ENCODE data around the gene VWF.

The VWF gene

GRCh38 chr12:6132496-6132895 is 8.0 kb upstream of the VWF start:
- in situ Hi-C loops (cut with HindIII; ENCODE audit: low sequenced_read_pairs) = no loop called here
- TF ChIP-seq CTCF (IDR thresholded peaks at IDR 0.05; ENCODE audit: low read depth, low read length, missing control alignments) = no peak
- no peak overlapping the region for H3K4me3 ChIP-seq (ENCODE audit: low read depth, low read length)
- no peak for DNase-seq (ENCODE audit: low read depth)

DNA sequence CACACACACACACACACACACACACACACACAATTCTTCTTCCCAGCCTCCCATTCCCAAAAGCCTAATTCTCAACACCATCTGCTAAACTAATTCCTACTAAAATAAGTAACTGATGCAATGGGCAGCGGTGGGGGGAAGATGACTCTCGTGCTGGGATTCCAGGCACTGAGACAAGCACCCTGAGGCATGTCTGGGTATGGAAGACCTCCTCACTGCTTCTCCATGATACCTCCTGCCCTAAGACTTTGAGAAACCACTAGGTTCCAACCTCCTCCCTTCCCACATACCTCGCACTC is 789 bp upstream of the VWF start:
- DNase-seq (ENCODE audit: low read depth) = no peak
- H3K4me3 ChIP-seq (ENCODE audit: low read depth, low read length) = no peak overlapping the region
- TF ChIP-seq CTCF (IDR thresholded peaks at IDR 0.05; ENCODE audit: low read depth, low read length, missing control alignments) = no peak
- in situ Hi-C loops (cut with HindIII; ENCODE audit: low sequenced_read_pairs) = no loop called here

- in situ Hi-C loops (cut with HindIII; ENCODE audit: low sequenced_read_pairs) = loop anchor here (5.0 kb wide), 1 partner anchor 41 kb away; no protein-coding TSS in a partner anchor
- H3K4me3 ChIP-seq (ENCODE audit: low read depth, low read length) = no peak overlapping the region
- DNase-seq (ENCODE audit: low read depth) = no peak
- no peak for TF ChIP-seq CTCF (IDR thresholded peaks at IDR 0.05; ENCODE audit: low read depth, low read length, missing control alignments)
Measured at GRCh38 chr12:6123258-6123657, 1.2 kb downstream of the VWF start.

DNA sequence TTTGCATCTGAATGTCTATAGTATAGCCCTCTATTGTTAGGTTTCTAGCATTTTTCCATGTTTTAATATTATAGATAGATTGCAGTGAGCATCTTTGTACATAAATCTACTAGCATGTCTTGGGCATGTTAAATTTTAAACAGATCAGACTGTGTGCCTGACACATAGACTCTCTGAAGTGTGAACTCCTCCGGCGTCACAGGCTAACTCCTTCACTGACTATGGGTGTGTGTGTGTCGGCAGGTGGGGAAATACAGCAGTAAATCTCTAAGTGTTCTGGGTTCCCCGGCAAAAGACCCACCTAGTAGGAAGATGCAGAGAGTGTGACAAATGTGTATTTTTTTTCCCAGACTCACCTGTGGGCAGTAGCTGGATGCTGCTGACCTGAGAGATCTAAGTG is 2.3 kb downstream of the VWF start:
- no peak for TF ChIP-seq CTCF (IDR thresholded peaks at IDR 0.05; ENCODE audit: low read depth, low read length, missing control alignments)
- in situ Hi-C loops (cut with HindIII; ENCODE audit: low sequenced_read_pairs) = loop anchor here (5.0 kb wide), 1 partner anchor 40 kb away; no protein-coding TSS in a partner anchor
- no peak for DNase-seq (ENCODE audit: low read depth)
- no peak overlapping the region for H3K4me3 ChIP-seq (ENCODE audit: low read depth, low read length)

GRCh38 chr12:6120796-6121473 is 3.5 kb downstream of the VWF start:
- H3K4me3 ChIP-seq (ENCODE audit: low read depth, low read length) = no peak overlapping the region
- no peak for TF ChIP-seq CTCF (IDR thresholded peaks at IDR 0.05; ENCODE audit: low read depth, low read length, missing control alignments)
- DNase-seq (ENCODE audit: low read depth) = no peak
- in situ Hi-C loops (cut with HindIII; ENCODE audit: low sequenced_read_pairs) = loop anchor here (5.0 kb wide), 1 partner anchor 39 kb away; no protein-coding TSS in a partner anchor

DNA sequence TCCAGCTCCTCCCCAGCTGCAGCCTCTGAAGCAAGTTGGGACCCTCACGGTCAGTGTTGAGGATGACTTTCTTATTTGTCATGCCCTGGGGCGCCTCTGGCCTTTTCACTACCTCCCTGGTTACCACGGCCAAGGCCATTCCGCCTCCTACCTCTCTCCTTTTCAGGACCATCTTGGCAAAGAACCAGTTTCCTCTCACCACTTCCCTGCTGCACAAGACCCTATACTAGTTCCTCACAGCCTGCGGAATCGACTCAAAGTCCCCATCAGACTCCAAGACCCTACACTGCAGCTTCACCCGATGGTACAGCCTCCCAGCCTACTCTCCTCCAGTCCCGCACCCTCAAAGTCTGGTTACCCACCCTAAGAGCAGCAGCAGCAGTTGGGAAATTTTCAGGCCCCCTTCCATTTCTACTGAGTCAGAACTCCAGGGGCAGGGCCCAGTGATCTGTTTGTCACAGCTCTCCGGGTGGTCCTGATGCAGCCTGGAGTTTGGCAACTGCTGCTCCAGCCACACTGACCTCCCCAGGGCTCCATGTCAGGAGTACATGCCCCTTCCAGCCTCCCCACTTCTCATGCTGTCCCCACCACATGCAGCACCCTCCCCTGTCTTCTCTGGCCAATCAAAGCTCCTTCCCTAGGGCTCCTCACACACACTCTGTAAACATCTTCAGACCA is 5.4 kb downstream of the VWF start:
- TF ChIP-seq CTCF (IDR thresholded peaks at IDR 0.05; ENCODE audit: low read depth, low read length, missing control alignments) = no peak

More for the DNA sequence above, 5.4 kb downstream of the VWF start:
- no peak overlapping the region for H3K4me3 ChIP-seq (ENCODE audit: low read depth, low read length)
- DNase-seq (ENCODE audit: low read depth) = no peak
- in situ Hi-C loops (cut with HindIII; ENCODE audit: low sequenced_read_pairs) = no loop called here

Measured in astrocyte of the cerebellum (primary cell).